Heart left ventricle (tissue), 13 donors: Measurements from ENCODE around the gene AGA.

ENCODE experiments used
- POLR2A ChIP-seq, 2 donors: fragments of 450-650 bp; IDR thresholded peaks; one replicate each; pipeline ENCODE4 v1.6.1; 2017; ENCODE audit warnings: antibody characterized with exemption in 2 of 2, mild to moderate bottlenecking in 2 of 2, moderate library complexity in 2 of 2
- TF ChIP-seq, protein P1 (sequence below), 12 donors: fragments of 200-600 bp; sonication (generic) in 4 of 12; IDR thresholded peaks; one replicate each; pipeline versions ENCODE4 v1.5.0 to v1.8.0; 2018 to 2022; ENCODE audit warnings: antibody characterized with exemption in 12 of 12, mild to moderate bottlenecking in 5 of 12
- donor health status: ischemic (EF 13 %, LVEDD 7.1; RV severe dilation, severe dysfunction).
- donor health status: DM: no; HTN: yes; CAD: no.
- donor health status: DM: no; HTN: no; CAD: no.
- donor health status: ischemic (EF 25% LVEDD 6.9; RV normal size, moderate dysfunction).
- donor health status: ischemic (EF 25% LVEDD 5.7; RV mildly dilated, moderate dysfunction).
- donor health status: ischemic (EF 35%, LVEDD 5.7; RV mildly dilated, moderate dysfunction).
- donor health status: nonischemic (EF 11% LVEDD 7.7; RV severe dilation, severe dysfunction).
- donor health status: DM: yes; HTN: yes; CAD: no.
- donor health status: PGD.
- donor health status: ischemic (EF 29% LVEDD 5.4; RV normal size, mild dysfunction).
- donor health status: nonischemic (EF 23%, LVEDD 6.1; RV moderate dilation, normal function).

GRCh38 chr4:177393236-177393635 is 49.0 kb downstream of the AGA start:
- TF ChIP-seq, protein P1, sequence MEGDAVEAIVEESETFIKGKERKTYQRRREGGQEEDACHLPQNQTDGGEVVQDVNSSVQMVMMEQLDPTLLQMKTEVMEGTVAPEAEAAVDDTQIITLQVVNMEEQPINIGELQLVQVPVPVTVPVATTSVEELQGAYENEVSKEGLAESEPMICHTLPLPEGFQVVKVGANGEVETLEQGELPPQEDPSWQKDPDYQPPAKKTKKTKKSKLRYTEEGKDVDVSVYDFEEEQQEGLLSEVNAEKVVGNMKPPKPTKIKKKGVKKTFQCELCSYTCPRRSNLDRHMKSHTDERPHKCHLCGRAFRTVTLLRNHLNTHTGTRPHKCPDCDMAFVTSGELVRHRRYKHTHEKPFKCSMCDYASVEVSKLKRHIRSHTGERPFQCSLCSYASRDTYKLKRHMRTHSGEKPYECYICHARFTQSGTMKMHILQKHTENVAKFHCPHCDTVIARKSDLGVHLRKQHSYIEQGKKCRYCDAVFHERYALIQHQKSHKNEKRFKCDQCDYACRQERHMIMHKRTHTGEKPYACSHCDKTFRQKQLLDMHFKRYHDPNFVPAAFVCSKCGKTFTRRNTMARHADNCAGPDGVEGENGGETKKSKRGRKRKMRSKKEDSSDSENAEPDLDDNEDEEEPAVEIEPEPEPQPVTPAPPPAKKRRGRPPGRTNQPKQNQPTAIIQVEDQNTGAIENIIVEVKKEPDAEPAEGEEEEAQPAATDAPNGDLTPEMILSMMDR (IDR thresholded peaks at IDR 0.05), result no peak
- no peak for TF ChIP-seq POLR2A (IDR thresholded peaks at IDR 0.05)
